Activated CD4-positive, alpha-beta T cell treated with anti-CD3 and anti-CD28 coated beads, Interleukin-2, amount 50 U/mL, for 4 hours (primary cell): ENCODE measurements around the gene NFE2.
A peak's percentile ranks its signal among the peaks of the same experiment; 100 is the strongest.
"Not testable (repeated sequence)": the region's sequence is repeated elsewhere in the genome, so short reads cannot be mapped to it uniquely, and the experiment has no call there.

ENCODE experiments used
- DNase-seq, 2 experiments: peaks; one replicate each; pipeline ENCODE4 v3.0.0-alpha.2; 2020

NFE2 gene

DNA sequence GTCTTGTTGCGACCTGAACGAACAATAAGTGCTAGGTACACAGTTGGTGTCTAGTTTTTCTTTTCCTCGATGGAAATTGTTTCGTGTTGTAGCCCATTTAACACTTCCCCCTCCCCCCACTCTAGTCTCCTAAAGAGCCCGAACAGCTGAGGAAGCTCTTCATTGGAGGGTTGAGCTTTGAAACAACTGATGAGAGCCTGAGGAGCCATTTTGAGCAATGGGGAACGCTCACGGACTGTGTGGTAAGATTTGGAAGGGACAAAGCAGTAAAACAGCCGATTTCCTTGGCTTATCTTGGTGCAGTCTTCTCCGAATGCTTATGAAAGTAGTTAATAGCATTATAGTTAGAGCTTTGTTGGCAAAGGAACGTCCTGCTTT is 19.6 kb downstream of the NFE2 start:
- DNase-seq = not testable (repeated sequence)

DNA sequence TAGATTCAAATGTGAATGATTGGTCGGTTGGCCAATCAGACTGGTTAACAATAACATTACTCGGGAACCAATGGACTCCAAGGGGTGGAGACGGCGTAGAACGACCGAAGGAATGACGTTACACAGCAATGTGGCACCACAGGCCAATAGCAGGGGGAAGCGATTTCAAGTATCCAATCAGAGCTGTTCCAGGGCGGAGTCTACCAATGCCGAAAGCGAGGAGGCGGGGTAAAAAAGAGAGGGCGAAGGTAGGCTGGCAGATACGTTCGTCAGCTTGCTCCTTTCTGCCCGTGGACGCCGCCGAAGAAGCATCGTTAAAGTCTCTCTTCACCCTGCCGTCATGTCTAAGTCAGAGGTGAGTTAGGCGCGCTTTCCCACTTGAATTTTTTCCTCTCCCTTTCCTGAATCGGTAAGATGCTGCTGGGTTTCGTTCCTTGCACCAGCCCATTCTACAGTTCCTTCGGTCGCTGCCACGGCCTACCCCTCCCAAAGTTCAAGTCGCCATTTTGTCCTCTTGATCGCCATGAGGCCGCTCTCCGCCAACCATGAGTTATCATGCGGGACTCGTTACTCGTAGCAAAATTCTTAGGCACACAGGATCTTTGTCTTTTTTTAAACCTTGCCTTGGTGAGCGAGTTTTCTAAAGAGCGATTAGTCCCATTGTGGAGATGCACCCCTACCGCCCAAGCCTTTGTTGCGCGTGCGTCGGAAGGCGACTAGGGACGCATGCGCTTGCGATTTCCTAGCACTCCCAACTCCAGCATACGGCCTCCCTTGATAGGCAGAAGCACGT is 20.2 kb downstream of the NFE2 start, which contains the start of gene HNRNPA1:
HNRNPA1 (plus strand) TSS at position 259 of the 793 bp plus-strand sequence; CDS start at position 341, 82 bp downstream.
- peak; percentile 91 to 94 for DNase-seq

GRCh38 chr12:54279632-54280467 is 21.0 kb downstream of the NFE2 start, which contains the start of gene CBX5:
Gene CBX5 (minus strand): TSS chr12:54280122. CDS start chr12:54257650, 22,472 bp downstream.
- peak; percentile 99 to 100 for DNase-seq

GRCh38 chr12:54279227-54279631 is 21.6 kb downstream of the NFE2 start:
- DNase-seq = no peak

DNA sequence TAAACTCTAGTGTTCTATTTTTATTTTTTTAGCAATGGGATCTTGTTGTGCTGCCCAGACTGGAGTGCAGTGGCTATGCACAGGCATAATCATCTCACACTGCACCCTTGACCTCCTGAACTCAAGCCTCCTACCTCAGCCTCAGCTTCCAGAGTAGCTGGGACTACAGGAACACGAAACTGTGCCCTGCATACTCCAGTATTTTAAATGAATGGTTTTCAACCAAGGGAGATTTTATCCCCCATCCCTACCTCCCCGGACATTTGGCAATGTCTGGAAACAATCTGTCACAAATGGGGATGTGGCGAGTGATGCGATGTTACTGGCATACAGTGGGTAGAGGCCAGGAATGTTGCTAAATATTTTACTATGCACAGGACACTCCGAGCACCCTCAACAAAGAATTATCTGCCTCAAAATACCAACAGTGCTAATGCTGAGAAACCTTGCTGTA is 23.0 kb downstream of the NFE2 start:
- no peak for DNase-seq

GRCh38 chr12:54276368-54276767 is 24.4 kb downstream of the NFE2 start:
- DNase-seq = no peak

GRCh38 chr12:54273981-54274380 is 26.8 kb downstream of the NFE2 start:
- DNase-seq = no peak

- DNase-seq = no peak
These were observed 28.6 kb downstream of the NFE2 start for GRCh38 chr12:54272214-54272613.

DNA sequence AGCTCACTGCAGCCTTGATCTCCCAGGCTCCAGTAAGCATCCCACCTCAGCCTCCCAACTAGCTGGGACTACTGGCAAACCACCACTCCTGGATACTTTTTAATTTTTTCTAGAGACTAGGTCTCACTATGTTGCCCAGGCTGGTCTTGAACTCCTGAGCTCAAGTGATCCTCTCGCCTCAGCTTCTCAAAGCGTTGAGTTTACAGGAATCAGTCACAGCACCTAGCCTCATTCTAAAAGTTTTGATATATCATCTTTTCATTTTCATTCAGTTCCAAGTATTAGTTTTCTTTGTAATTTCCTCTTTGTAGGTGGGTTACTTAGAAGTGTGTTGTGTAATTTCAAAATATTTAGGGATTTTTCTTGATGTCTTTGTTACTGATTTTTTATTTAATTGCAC is 30.5 kb downstream of the NFE2 start:
- no peak for DNase-seq

DNA sequence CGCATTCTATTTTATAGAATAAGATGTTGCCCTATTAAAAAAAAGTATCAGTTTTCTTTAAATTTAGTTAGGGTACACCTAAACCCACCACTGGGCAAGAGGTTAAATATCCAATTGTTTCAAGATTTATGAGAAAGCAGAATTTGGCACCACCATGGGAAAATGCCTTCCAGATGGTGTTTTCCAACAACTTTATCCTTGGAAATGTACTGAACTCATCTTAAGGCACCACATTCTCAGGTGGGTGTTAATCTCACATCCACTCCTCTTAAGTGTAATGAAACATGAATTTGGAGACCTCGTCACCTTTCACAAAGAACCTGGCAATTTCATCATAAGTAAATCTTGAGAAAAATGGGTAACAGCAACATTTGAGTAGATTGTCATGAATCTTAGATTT is 34.0 kb downstream of the NFE2 start:
- DNase-seq = no peak

DNA sequence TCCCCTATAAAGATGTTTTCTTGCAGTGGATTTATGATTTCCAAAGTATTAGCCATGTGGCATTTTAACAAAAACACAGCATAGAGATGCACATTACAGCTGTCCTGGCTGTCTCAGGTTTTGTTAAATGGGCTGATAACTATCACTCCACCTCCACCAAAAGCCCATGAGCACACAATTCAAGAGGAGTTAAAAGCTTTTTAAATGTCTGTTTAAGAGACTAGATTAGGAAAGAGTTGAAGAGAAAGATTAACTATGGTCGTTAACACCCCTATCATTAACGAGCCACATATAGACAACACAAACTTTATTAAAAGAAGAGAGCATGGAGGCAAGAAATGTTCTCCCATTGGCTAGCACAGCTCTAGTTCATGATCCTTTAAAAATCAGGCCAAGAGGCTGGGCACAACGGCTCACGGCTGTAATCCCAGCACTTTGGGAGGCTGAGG is 35.4 kb downstream of the NFE2 start:
- DNase-seq = no peak

DNA sequence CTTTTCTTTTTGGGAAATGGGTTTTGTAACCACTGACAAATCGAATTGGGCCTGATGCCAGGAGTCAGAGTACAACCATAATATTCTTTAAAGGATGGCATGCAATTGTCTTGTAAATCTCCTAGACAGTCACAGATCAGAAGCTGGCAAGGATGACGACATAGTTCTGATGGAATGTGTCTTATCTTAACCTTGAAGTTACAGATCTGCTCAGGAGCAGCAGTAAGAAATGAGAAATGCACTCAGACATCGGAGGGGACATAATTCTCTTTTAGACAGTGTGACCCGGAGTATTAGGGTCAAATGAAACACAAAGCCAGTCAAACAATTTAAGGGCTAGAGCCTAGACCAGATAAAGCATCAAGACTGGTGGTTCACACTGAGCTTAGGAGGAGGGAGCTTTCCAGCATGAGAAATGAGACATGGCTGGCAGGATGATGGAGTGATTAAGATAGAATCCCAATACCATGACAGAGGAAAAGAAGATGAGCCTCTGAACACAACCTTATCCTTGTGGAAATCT is 38.4 kb downstream of the NFE2 start:
- DNase-seq = no peak

DNA sequence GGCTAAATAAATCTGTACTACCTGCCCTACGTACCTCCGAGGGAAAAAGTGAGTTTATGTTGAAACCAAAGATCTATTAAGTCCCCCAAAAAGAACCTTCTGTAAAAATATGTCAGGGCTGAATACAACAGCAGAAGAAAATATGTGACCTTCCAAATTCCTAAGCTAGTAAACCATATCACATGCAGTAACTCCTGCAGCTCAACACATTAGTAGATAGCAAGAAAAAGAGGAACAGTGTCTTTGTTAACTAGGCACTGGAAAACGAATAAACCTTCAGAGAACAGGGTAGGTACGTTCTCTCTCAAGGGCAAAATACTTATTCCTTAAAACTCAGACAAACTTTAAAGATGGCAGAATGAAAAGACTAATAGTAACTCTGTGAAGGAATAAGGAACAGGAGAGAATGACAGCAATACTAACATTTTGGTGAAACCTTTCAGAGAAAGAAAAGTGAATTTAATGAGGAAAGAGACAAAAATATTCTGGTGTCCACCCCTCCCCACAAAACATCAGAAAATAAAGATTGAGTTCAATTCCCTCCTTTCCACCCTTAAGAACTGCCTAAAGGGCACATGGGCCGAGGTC is 38.9 kb downstream of the NFE2 start:
- no peak for DNase-seq

DNA sequence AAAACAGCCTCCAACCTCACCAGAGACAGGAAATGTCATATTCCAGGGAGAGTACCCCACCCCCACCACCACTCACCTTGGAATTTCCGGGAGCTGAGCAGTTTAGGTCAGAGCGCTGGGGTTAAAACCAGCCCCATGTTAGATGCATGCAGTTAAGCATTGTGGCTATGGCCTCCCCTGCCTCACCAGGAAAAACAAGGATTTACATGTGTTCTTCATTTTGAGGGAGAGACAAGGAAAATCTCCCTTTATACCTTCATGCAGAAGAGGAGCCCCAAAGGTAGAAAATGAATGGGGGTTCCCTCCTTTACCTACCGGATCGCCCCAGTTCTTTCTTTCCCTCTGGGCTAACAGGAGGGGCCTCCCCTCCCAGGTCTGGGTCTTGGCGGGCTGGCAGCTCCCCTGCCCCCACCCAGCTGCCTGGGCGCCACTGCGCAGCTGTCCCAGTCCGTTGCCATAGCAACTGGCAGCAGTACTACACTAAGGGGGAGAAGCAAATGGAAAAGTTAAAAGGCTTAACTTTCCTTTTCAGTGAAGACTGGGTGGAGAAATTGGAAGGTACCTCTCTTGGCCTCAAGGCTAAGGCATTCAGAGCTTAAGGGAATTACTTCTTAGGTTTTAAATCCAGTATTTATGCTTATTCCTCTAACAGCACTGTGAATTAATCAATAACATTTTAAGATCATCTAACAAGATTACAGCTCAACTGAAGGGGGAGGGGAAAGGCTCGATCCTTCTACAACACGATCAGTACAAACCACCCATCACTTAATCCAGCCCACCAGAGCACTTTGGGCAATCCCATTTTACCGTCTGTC is 41.4 kb downstream of the NFE2 start:
- DNase-seq = peak; percentile 8 to 16

DNA sequence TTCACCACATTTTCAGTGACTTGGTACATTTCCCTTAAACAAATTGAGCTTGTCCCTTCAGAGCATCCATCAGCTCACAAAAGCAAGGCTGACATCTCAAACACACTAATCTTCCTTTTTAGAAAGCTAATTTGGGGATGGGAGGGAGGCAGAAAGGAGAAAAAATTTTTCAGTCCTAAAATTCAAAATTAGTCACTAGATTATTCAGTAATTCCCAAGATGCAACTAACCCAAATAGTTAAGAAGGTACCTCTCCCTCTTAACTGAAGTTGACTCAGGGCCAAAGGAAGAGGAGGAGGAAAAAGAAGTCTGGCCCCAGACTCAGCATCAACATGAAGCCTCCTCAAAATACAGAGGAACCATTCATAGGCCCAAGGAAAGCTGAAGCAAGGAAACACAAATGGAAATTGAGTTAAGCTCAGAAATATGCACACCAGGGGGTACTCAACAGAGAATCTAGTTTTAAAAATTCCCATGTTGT is 42.6 kb downstream of the NFE2 start:
- no peak for DNase-seq

- no peak for DNase-seq
These were observed 43.5 kb downstream of the NFE2 start for GRCh38 chr12:54257332-54257731.

- no peak for DNase-seq
These were observed 47.6 kb downstream of the NFE2 start for GRCh38 chr12:54253240-54253639.

DNA sequence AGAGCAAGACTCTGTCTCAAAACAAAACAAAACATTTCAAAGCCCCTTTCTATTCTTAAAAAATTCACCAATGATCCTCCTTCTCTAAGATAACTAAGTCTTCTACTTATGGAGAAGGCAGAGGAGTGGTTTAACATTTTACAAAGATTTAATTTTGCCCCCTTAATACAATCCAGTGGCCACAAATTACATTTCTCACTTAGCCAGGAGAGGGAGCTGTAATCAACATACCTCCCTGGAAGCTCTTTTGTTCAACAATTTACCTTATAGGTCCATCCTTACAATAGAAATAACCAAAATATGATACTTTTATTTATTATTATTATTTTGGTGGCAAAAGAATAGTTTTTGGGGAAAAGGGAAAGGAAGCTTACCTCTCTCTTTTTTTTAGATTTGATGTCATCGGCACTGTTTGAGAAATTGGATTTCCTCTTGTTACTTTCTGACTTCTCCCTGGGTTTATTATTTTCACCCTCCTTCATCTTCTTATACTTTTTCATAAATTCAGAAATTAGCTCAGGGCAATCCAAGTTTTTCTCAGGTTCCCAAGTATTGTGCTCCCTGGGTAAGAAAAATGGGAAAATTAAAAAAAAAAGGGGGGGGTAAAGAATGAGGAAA is 49.0 kb downstream of the NFE2 start:
- no peak for DNase-seq

GRCh38 chr12:54249489-54249888 is 51.3 kb downstream of the NFE2 start:
- DNase-seq = no peak

- no peak for DNase-seq
These were observed 54.7 kb downstream of the NFE2 start for GRCh38 chr12:54246011-54246641.
